H1 (cell line): Measurements from ENCODE around the gene TEDC1.

Experiments used
- ATF2 ChIP-seq: IDR thresholded peaks from 2 replicates; pipeline ENCODE4 v1.6.1; 2012; ENCODE audit warnings: low read length, inconsistent platforms
- ATF3 ChIP-seq: IDR thresholded peaks from 2 replicates; pipeline ENCODE4 v1.6.1; 2011; ENCODE audit warnings: low read depth, mild to moderate bottlenecking, low read length; ENCODE audit not compliant: insufficient read depth
- CEBPB ChIP-seq: IDR thresholded peaks from 2 replicates; pipeline ENCODE4 v1.6.1; 2012; ENCODE audit warnings: low read depth, low read length
- CTCF ChIP-seq, 3 experiments: IDR thresholded peaks; 1 replicate in 2 of 3; 2 replicates in 1 of 3; pipeline versions ENCODE4 v1.5.1 to v1.6.1; 2011; ENCODE audit warnings: low read length in 3 of 3, mild to moderate bottlenecking in 3 of 3, inconsistent platforms in 2 of 3, low read depth in 1 of 3, moderate library complexity in 1 of 3; ENCODE audit not compliant: insufficient read depth in 1 of 3; ENCODE audit errors: control extremely low read depth in 1 of 3
- JUN ChIP-seq: IDR thresholded peaks from 2 replicates; pipeline ENCODE4 v1.6.1; 2011; ENCODE audit warnings: low read depth, mild to moderate bottlenecking, improper control_type of control experiment, low read length
- POLR2A ChIP-seq, 2 experiments: IDR thresholded peaks; 1 replicate in 1 of 2; 2 replicates in 1 of 2; pipeline ENCODE4 v1.6.1; 2011; ENCODE audit warnings: low read depth in 2 of 2, low read length in 2 of 2, mild to moderate bottlenecking in 2 of 2; ENCODE audit errors: control extremely low read depth in 1 of 2
- POLR2AphosphoS5 ChIP-seq: IDR thresholded peaks from 2 replicates; pipeline ENCODE4 v1.6.1; 2011; ENCODE audit warnings: low read depth, low read length
- YY1 ChIP-seq: IDR thresholded peaks from 2 replicates; pipeline ENCODE4 v1.6.1; 2011; ENCODE audit warnings: low read depth, mild to moderate bottlenecking, low read length

GRCh38 chr14:105503296-105503640 is 12.2 kb downstream of the TEDC1 start:
- TF ChIP-seq CEBPB (no peak), YY1 (no peak), CTCF (IDR thresholded peaks at IDR 0.05; ENCODE audit: control extremely low read depth in 1 of 3, insufficient read depth in 1 of 3, low read depth in 1 of 3, low read length in 3 of 3) (no peak), JUN (no peak), POLR2A (IDR thresholded peaks at IDR 0.05; ENCODE audit: control extremely low read depth in 1 of 2, low read depth in 2 of 2, low read length in 2 of 2) (no peak), ATF2 (no peak), POLR2AphosphoS5 (no peak), ATF3 (no peak)
